ENCODE results near the gene KIAA1958.
"Not testable (repeated sequence)": the region's sequence is repeated elsewhere in the genome, so short reads cannot be mapped to it uniquely, and the experiment has no call there.

Gene KIAA1958

DNA sequence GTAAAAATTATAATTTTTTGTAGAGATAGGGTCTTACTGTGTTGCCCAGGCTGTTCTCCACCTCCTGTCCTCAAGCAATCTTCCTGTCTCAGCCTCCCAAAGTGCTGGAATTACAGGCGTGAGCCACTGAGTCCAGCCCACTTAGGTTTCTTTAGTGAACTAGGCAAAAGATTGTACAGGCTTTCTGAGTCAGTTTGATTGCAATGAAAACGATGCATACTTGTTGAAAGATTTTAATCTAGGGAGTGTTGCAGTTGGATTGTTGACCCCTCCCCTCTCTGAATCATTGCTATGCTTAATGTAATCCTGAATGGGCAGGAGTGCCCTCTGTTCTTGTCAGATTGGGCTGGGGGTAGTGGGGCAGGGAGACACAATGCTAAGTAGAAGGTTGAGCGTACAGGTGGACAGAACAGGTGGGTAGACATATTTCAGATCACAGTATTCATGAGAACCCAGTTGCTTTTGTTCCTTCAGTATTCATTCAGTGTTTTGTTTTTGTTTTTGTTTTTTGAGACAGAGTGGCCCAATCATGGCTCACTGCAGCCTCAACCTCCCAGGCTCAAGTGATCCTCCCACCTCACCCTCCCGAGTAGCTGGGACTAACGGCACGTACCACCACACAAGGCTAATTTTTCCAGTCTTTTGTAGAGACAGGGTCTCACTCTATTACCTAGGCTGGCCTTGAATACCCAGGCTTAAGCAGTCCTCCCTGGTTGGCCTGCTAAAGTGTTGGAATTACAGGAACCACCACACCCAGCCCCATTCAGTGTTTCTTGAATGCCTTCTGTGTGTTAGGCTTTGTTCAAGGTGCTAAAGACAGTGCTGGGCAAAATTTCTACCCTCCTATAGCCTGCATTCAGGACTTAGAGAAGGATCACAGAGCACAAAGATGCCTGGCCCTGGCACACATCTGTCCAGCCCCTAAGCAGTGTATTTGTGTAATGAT lies 70.1 kb downstream of the KIAA1958 start:
- DNase-seq, result no peak

DNA sequence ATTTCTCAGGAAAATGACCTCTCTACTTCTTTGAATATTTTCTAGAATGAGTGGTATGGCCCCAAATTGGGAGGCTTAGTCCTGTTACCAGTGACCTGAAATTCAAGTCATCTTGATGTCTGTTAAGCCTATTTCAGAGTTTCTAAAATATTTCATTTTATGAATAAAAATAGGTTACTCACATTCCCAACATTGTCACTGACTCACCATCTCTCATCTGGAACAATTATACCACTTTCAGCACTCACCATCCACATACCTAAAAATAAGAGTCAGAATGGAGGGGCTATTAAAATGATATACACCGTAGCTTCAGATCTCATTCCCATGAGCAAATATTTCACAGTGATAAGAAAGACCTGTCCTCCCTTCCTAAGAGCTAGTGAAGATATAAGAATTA lies 71.8 kb downstream of the KIAA1958 start:
- no peak for DNase-seq

DNA sequence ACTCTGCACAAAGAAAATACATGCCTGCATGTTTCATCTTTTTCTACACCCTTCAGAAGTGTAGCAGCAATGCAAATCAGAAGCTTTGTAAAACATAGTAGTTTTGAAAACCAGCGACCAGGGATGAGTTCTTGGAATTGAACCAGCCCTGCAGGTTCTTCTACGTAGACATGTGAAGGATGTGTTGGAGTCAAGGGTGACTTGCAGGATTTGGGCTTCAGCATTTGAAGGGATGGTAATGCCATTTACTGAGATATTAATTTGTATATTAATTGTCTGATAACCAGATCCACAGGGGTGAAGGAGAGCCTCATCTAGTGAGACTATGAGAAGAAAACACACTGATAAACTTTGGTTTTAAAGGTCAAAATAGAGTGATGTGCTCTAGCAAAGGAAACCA lies 72.4 kb downstream of the KIAA1958 start:
- no peak for DNase-seq

- DNase-seq, result no peak
Measured at GRCh38 chr9:112559629-112560413, 73.2 kb downstream of the KIAA1958 start.

- no peak for DNase-seq
Measured at GRCh38 chr9:112562235-112562958, 75.8 kb downstream of the KIAA1958 start.

DNA sequence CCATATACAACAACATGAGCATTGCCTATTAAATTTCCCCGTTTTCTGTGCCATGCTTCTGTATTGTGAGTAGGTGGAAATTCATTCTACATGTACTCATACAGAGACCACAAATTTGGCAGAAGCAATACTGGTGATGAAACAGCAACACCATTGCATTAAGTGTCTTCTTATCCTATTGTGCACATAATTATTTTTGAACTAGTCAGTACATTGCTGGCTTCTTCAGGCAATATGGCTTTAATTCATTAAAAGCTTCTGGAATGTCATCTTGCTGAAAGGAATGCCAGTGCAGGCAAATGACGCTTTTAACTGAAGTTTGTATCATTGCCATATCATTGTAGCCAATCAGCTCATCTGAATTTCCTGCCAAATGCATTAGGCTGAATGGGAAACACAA lies 82.6 kb downstream of the KIAA1958 start:
- no peak for DNase-seq

- no peak for DNase-seq
Measured at GRCh38 chr9:112570671-112571167, 84.1 kb downstream of the KIAA1958 start.

- no peak for DNase-seq
Measured at GRCh38 chr9:112571624-112572355, 85.2 kb downstream of the KIAA1958 start.

DNA sequence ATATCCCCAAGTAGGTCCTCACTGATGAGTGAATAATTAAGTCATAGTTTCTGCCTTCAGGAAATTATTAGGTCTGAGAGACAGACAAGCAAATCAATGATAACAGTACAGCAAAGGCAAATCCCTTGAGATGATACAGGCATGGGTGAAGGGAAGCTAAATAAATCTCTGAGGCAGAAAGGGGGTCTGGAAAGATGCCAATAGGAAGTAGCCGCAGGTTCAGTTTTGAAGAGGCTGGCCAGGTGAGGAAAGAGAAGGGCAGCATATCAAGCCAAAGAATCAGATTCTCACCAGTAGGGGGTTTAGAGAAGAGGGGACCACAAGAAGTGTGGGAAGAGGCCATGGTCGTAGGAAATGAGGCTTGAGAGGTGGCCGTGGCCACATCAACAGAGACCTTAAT lies 85.8 kb downstream of the KIAA1958 start:
- DNase-seq, result no peak

DNA sequence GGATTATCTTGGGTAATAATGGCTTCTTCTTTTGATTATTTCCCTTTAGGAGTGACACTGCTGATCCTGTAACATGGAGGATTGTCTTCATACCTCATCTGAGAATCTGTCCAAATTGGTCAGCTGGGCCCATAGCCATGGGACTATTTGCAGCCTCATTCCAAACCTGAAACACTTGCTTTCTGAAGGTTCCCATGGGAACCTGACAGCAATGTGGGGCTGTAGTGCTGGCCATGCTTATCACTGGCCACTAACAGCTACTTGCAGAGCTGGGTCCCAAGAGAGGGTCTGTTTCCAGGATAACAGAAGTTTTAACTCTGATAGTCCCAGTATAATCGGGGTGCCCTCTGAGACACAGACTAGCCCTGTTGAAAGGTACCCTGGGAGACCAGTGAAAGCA lies 87.4 kb downstream of the KIAA1958 start:
- DNase-seq, result no peak

DNA sequence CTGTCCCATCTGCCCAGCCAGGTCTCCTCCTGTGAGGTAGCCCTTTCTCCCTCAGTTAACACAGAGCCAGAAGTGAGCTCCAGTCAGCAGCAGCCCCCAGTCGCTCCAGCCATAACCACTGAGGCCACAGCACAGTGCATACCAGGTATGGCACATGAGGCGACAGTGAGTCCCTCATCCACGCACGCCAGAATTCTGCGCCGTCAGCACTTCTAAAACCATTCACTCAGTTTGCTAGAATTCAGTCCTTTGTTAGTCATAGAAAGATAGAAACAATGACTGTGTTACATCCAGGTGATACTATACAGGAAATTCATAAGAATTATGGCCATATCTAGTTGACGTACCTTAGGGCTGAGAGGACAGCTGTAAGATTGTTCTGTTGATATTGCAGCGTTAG lies 88.5 kb downstream of the KIAA1958 start:
- DNase-seq, result no peak

GRCh38 chr9:112581469-112582176 lies 95.0 kb downstream of the KIAA1958 start:
- no peak for DNase-seq

GRCh38 chr9:112582371-112583262 lies 96.0 kb downstream of the KIAA1958 start:
- no peak for DNase-seq

DNA sequence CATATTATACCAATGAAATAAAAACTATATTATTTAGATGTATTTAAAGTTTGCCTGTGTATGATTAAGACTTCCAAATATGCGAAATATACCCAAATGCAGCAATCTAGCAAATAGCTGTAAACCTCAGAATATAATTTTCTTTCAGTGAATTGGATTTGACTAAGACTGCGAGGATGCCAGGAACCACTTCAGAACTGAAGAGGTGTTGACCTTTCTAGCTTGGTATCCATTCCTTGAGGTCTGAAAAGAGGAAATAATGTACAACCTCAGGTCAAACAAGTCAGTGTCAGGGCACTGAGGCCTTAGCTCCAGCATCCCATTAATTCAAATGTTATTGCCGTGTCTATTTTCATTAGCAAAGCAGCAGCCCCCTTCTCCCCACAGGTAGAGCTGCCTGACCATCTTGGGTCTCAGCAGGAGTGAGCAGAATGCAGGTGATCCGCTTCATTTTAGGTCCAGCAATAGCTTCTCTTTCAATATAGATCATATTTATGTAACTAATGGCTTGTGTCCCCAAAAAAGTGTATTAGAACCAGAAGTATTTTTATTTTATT lies 100.0 kb downstream of the KIAA1958 start:
- DNase-seq, result no peak

GRCh38 chr9:112591875-112592274 lies 105.2 kb downstream of the KIAA1958 start:
- not testable (repeated sequence) for DNase-seq

DNA sequence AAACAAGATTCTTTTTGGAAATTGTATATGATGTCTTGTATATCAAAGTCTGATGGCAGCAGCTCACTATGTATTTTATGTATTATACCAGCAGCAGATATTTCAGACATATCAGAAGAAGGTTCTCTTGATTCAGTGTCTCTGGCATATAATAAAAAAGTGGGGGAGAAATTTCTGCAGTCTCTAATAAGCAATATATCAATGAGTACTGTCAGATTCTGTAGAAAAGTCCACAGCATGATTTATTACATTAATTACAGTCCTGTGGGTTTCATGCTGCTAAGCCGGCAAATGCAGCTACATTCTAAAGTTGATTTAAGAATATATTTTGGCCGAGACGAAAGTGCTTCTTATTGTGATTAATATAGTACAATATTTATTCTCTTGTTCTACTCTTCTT lies 113.1 kb downstream of the KIAA1958 start:
- DNase-seq, result no peak

DNA sequence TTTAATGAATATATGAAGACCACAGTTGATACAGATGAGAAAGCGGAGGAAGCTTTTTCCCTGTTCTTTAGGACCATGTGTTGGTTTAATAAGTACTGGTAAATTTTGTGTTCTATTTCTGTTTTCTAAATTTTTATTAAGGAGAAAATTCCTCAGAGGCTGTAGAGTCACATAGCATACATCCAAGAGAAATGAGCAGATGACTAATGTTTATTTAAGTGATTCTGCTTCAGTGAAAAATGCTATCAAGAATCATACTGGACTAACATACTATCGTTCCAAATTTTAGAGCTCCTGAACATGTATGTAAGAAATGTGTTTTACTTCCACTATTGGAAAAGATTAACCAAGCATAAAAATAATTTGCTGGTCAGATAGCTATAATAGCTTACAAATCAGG lies 115.0 kb downstream of the KIAA1958 start:
- no peak for DNase-seq

GRCh38 chr9:112604790-112605189 lies 118.2 kb downstream of the KIAA1958 start:
- no peak for DNase-seq

DNA sequence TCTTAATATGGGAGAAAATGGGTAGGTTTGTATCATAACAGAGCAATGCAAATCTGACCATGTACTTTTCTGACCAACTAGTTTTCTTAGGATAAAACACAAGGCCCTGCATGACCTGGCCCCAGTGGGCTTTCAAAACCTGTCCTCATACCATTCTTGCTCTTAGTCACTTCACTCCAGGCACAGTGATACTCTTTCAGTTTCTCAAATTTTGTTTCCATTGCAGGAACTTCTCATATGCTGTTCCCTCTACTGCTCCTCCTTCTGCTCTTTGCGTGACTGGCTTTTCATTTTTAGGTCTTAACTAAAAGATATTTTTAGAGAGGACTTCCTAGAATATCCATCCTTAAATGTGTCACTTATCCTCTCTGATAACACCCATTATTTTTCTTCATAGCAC lies 118.9 kb downstream of the KIAA1958 start:
- DNase-seq, result no peak

DNA sequence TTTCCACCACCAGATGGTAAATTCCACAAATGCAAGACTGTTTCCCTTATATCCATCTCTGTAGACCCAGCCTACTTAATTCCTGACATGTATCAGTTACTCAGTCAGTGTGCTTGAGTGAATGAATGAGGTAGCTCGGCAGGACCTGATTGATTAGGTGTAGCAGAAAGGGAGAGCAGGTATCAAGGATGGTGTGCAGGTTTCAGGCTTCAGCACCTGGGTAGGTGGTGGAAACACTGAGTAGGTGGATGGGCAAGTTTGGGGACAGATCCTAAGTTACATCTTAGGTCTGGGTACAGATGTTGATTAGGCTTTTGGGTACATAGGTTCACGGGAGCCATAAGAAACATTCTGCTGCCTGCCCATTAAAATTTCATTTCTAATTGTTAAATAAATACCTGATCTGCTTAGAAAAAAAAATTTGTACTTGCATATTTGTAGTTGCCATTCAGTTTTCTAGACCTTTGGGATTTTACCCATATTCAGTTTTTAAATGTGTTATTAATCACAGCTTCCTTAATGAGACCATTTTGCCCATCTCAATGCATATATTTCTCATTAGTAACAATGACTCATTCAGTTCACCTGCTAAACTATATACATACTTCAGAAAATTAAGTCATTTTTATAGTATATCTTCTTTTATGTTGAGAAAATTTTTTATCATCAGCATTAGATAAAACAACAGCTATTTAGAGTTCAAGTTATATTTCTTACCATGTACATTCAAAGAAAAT lies 119.5 kb downstream of the KIAA1958 start:
- DNase-seq, result no peak
